C4-2B (cell line): ENCODE results near the gene R3HDM4.
A peak's percentile ranks its signal among the peaks of the same experiment; 100 is the strongest.
"Not testable (repeated sequence)": the region's sequence is repeated elsewhere in the genome, so short reads cannot be mapped to it uniquely, and the experiment has no call there.

Experiments used
- H3K27ac ChIP-seq: fragments of 450-650 bp; 2 replicates; pipeline ENCODE4 v1.5.1; 2017
- ZFX ChIP-seq: fragments of 450-650 bp; IDR thresholded peaks from 2 replicates; pipeline ENCODE4 v1.6.1; 2017
- TF ChIP-seq, protein P1 (sequence below): fragments of 450-650 bp; conservative IDR thresholded peaks from 2 replicates; pipeline ENCODE4 v1.5.1; 2017; ENCODE audit warnings: mild to moderate bottlenecking

The R3HDM4 gene

DNA sequence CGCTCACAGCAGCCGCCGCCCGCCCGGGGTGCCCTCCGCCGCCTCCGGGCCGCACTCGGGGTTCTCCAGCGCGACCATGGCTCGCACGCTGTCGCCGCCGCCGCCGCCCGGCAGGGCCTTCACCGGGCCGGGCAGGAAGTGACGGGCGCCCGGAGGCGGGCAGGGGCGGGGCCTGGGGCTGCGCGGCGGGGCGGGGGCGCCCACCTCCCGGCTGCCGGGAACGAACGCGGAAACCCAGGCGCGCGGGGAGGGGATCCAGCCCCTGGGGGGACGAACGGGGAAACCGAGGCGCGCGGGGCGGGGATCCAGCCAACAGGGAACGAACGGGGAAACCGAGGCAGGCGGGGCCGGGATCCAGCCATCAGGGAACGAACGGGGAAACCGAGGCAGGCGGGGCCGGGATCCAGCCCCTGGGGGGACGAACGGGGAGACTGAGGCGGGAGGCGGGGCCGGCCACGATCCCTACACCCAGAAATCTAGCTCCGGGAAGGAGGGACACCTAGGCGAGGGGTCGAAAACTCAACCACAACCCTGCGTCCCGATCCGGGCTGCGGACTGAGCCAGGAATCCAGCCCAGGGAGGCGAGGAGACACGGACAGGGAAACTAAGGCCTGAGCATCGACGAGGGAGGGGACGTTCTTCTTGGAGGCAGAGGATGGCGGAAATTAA, at the start of gene R3HDM4:
Gene R3HDM4 (minus strand): TSS at position 140 of the 669 bp plus-strand sequence. CDS start 62 bp downstream, at position 78.
- H3K27ac ChIP-seq: peak within 1 kb of the TSS; percentile 78
- TF ChIP-seq, protein P1, sequence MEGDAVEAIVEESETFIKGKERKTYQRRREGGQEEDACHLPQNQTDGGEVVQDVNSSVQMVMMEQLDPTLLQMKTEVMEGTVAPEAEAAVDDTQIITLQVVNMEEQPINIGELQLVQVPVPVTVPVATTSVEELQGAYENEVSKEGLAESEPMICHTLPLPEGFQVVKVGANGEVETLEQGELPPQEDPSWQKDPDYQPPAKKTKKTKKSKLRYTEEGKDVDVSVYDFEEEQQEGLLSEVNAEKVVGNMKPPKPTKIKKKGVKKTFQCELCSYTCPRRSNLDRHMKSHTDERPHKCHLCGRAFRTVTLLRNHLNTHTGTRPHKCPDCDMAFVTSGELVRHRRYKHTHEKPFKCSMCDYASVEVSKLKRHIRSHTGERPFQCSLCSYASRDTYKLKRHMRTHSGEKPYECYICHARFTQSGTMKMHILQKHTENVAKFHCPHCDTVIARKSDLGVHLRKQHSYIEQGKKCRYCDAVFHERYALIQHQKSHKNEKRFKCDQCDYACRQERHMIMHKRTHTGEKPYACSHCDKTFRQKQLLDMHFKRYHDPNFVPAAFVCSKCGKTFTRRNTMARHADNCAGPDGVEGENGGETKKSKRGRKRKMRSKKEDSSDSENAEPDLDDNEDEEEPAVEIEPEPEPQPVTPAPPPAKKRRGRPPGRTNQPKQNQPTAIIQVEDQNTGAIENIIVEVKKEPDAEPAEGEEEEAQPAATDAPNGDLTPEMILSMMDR: no peak
- peak; percentile 71; the same call in 1 of the 2 replicates for TF ChIP-seq ZFX

DNA sequence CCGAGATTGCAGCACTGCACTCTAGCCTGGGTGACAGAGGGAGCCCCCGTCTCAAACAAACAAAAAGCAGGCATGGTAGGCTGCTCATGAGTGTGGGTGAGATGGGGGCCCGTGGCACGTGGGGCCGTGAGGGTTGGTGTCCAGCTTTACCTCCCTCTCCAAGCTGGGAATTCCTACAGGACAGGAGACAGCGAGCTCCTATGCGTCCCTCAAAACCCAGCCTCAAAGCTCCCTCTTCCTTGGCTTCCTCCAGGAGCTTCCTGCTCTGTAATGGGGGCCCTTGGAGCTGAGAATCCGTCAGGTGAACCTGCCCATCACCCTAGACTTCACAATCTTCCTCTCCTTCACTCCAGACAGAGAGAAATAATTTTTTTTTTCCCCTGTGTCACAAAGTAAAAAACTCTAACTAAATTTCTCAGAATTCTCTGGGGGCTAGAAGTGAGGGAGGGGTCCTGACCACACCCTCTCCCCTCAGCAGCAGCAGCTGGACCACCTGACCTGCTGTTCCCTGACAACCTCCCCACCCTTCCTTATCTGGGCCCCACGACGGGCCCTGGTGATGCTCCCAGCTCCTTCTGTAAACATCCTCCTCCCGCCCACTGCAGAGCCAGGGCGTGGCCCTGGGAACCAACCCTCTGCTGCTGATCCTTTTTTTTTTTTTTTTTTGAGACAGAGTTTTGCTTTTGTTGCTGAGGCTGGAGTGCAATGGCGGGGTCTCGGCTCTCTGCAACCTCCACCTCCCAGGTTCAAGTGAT, 49.0 kb upstream of the R3HDM4 start:
- TF ChIP-seq ZFX: no peak
- TF ChIP-seq, protein P1: no peak
- H3K27ac ChIP-seq: no peak overlapping the region

DNA sequence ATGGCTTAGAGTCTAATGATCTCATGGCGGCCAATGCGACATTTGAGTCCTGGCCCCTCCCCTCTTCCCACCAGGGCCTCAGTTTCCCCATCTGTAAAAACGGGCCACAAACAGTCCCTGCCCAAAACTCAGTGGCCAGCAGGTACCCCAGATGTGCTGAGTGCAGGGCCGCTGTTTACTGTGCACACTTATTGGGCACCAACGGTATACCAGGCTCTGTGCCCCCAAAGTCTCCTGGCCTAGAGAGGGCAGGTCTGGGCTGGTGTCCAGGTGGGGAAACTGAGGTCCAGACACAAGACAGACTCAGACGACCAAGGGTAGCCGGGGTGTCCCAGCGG, 47.6 kb upstream of the R3HDM4 start:
- TF ChIP-seq, protein P1: no peak
- no peak for TF ChIP-seq ZFX
- H3K27ac ChIP-seq: no peak overlapping the region

DNA sequence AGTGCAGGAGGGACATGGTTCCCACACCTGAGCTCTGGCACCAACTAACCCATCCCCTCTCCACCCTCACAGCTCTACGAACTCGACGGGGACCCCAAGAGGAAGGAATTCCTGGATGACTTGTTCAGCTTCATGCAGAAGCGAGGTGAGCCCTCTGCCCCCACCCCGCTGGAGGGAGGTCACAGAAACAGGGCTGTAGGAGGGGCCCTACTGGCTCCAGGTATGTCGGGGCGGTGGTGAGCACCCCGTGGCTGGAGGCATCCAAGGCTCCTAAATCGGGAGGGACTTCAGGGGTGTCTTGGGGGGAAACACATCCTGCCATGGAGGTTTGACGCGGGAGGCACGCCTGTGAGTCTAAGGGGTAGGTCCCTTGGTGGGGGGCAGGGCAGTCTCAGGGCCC, 47.0 kb upstream of the R3HDM4 start:
- H3K27ac ChIP-seq: no peak overlapping the region
- TF ChIP-seq, protein P1: no peak
- TF ChIP-seq ZFX: no peak

DNA sequence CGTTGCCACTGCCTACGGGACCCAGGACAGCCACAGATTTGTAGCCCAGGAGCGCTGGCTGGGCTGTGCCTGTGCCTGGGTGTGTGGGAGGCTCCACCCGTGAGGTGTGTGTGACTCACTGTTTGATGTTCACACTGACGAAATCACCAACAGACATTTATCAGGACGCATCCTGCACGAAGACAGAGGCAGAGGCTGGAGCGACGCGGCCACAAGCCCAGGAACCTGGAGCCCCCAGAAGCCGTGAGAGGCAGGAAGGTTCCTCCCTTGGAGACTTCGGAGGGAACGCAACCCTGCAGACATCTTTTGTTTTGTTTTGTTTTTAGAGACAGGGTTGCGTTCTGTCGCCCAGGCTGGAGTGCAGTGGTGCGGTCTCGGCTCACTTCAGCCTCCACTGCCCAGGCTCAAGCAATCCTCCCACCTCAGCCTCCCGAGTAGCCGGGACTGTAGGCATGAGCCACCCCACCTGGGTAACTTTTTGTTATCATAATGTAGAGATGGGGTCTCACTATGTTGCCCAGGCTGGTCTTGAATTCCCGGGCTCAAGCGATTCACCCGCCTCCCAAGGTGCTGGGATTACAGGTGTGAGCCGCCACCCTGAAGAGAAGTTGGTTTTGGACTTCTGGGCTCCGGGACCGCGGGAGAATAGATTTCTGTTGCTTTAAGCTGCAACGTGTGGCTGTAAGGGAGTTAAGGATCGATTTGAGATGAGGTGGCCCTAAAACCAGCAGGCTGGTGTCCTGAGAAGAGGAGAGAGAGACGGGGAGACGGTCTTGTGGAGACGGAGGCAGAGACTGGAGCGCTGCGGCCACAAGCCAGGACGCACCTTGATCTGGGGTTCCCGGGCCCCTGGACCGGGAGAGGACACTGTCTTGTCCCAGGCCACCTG, 46.2 kb upstream of the R3HDM4 start:
- TF ChIP-seq, protein P1: no peak
- TF ChIP-seq ZFX: no peak

DNA sequence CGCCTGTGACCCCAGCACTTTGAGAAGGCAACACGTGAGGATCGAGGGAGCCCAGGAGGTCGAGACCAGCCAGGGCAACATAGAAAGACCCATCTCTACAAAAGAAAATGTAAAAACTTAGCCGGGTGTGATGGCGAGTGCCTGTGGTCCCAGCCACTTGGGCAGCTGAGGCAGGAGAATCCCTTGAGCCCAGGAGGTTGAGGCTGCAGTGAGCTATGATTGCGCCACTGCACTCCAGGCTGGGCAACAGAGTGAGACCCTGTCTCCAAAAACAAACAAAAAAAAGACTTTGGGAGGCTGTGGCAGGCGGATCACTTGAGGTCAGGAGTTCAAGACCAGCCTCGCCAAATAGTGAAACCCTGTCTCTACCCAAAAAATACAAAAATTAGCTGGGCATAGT, 44.6 kb upstream of the R3HDM4 start:
- H3K27ac ChIP-seq: not testable (repeated sequence)

More for the DNA sequence above, 46.2 kb upstream of the R3HDM4 start:
- no peak overlapping the region for H3K27ac ChIP-seq

DNA sequence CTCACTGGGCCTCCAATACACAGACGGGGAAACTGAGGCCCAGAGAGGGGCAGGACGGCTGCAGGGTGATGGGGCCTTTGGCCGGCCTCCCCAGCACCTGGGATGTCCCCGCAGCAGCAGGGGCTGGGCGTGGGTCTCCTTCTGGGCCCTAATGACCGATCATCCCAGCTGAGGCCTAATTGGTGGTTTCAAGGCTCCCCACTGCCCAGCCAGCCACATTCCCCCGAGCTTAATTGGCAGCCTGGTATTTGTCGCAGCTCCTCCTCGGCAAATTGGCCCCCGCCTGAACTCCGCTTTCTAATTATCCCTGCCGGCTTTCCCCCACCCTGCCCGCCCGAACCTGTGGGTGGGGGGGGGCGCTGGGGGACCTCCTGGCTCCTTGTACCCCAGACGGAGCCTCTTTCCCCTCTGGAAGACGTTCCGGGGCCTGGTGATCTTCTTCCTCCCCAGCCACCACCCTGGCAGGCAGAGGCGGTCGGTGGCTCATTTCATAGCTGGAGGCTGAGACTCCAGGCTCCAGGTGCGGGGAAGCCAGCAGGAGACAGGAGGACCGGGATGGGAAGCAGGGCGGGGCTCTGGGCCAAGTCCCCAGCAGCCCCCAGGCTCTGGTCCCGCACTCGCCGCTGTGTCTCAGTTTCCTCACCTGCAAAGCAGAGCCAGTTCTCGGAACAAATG, 43.9 kb upstream of the R3HDM4 start:
- no peak for TF ChIP-seq ZFX
- TF ChIP-seq, protein P1: no peak
- H3K27ac ChIP-seq: no peak overlapping the region
